PC-3 (cell line): ENCODE measurements around the gene SPPL2B. TPM values are rescaled to one million over a fixed set of nuclear protein-coding genes. Genes with fewer than 3 reads are reported as not detected.

Experiments used
- ATAC-seq: fragments of 200-7000 bp; cut with Tn5 transposase; 2 replicates; pipeline ENCODE4 v1.9.1; 2020; ENCODE audit warnings: mild to moderate bottlenecking, moderate library complexity
- BruUV-seq: library from RNA; stranded (reverse); fragments of 400-500 nt; replicated peaks from 2 replicates; lab custom pipeline; 2021; lab: Mats Ljungman, UMichigan
- CTCF ChIA-PET: fragments of 300-600 bp; sonication (Branson Sonifier 250); formaldehyde crosslinking; loops from one replicate; lab custom pipeline; 2022; ENCODE audit warnings: antibody characterized with exemption; lab: Charles Lee
- POLR2A ChIA-PET: fragments of 300-600 bp; sonication (Branson Sonifier 250); formaldehyde crosslinking; loops from one replicate; lab custom pipeline; 2022; ENCODE audit warnings: antibody characterized with exemption; ENCODE audit not compliant: unreplicated experiment; lab: Charles Lee
- DNase-seq: peaks from one replicate; pipeline ENCODE4 v3.0.0-alpha.2; 2015
- H2AFZ ChIP-seq: fragments of 300-600 bp; sonication (generic); 2 replicates; pipeline ENCODE4 v1.6.0; 2016; ENCODE audit warnings: antibody characterized with exemption, low read length
- H3F3A ChIP-seq: fragments of 300-600 bp; sonication (generic); one replicate; pipeline ENCODE4 v1.6.0; 2017; ENCODE audit warnings: antibody characterized with exemption, low read length, control low read depth, mild to moderate bottlenecking; ENCODE audit not compliant: unreplicated experiment
- H3K27ac ChIP-seq: fragments of 300-600 bp; sonication (generic); 2 replicates; pipeline ENCODE4 v1.5.1; 2016; ENCODE audit warnings: mild to moderate bottlenecking, low read length
- H3K27me3 ChIP-seq: fragments of 300-600 bp; sonication (generic); 2 replicates; pipeline ENCODE4 v1.6.1; 2016; ENCODE audit warnings: low read length, mixed read lengths
- H3K36me3 ChIP-seq: fragments of 300-600 bp; sonication (generic); 2 replicates; pipeline ENCODE4 v1.6.1; 2016; ENCODE audit warnings: low read depth, mixed run types, low read length, mixed read lengths
- H3K4me1 ChIP-seq: fragments of 300-600 bp; sonication (generic); 2 replicates; pipeline ENCODE4 v1.5.1; 2016; ENCODE audit warnings: low read length; ENCODE audit not compliant: insufficient read depth
- H3K4me2 ChIP-seq: fragments of 300-600 bp; sonication (generic); 2 replicates; pipeline ENCODE4 v1.6.0; 2016; ENCODE audit warnings: low read length
- H3K4me3 ChIP-seq: fragments of 300-600 bp; sonication (generic); 2 replicates; pipeline ENCODE4 v1.5.1; 2016; ENCODE audit warnings: mild to moderate bottlenecking, low read length, mixed read lengths
- H3K79me2 ChIP-seq: fragments of 300-600 bp; sonication (generic); 2 replicates; pipeline ENCODE4 v1.6.1; 2017; ENCODE audit warnings: low read length, mixed read lengths
- H3K9ac ChIP-seq: fragments of 300-600 bp; sonication (generic); 2 replicates; pipeline ENCODE4 v1.6.0; 2016; ENCODE audit warnings: mild to moderate bottlenecking, low read length
- H3K9me2 ChIP-seq: fragments of 300-600 bp; sonication (generic); replicated peaks from 2 replicates; pipeline ENCODE4 v1.6.1; 2016; ENCODE audit warnings: mixed run types, low read length, mixed read lengths
- H3K9me3 ChIP-seq: fragments of 300-600 bp; sonication (generic); 2 replicates; pipeline ENCODE4 v1.6.1; 2016; ENCODE audit warnings: low read length, mixed read lengths
- H4K20me1 ChIP-seq: fragments of 300-600 bp; sonication (generic); 2 replicates; pipeline ENCODE4 v1.6.1; 2016; ENCODE audit warnings: low read length, mixed read lengths
- CTCF ChIP-seq: fragments of 300-600 bp; sonication (generic); conservative IDR thresholded peaks from 2 replicates; pipeline ENCODE4 v1.5.1; 2017; ENCODE audit warnings: antibody characterized with exemption, low read depth, mild to moderate bottlenecking, low read length
- EZH2 ChIP-seq: fragments of 300-600 bp; sonication (generic); IDR thresholded peaks from one replicate; pipeline ENCODE4 v1.6.1; 2017; ENCODE audit warnings: antibody characterized with exemption, mild to moderate bottlenecking, low read length; ENCODE audit not compliant: unreplicated experiment
- EZH2phosphoT487 ChIP-seq: fragments of 300-600 bp; sonication (generic); IDR thresholded peaks from 2 replicates; pipeline ENCODE4 v1.6.1; 2018; ENCODE audit warnings: mild to moderate bottlenecking, antibody characterized with exemption, low read length, borderline replicate concordance
- intact Hi-C: fragments of 100-400 bp; cut with micrococcal nuclease; formaldehyde crosslinking; loops from 2 replicates; pipeline ENCODE4 v1.9.0; 2023
- total RNA-seq: library from RNA; depleted of rRNA; stranded (reverse); fragments of >200 nt; gene quantifications from 2 replicates; pipeline ENCODE4 v1.2.3, GENCODE V29; 2014

SPPL2B gene
- total RNA-seq, 1 experiment from 2014 or later: 28.6 TPM

GRCh38 chr19:2350656-2351055, 22.2 kb downstream of the SPPL2B start:
- Histone ChIP-seq H3K79me2 (no peaks in the 10 kb centered on the region), H3K9me3 (no peaks in the 10 kb centered on the region), H3K27ac (no peak overlapping the region), H4K20me1 (no peaks in the 10 kb centered on the region), H3K4me1 (no peaks in the 10 kb centered on the region), H3K36me3 (no peaks in the 10 kb centered on the region), H3K9ac (no peak overlapping the region), H2AFZ (no peak overlapping the region), H3F3A (no peaks in the 10 kb centered on the region), H3K4me3 (no peak overlapping the region), H3K27me3 (no peaks in the 10 kb centered on the region), H3K4me2 (no peak overlapping the region), H3K9me2 (no peaks in the 10 kb centered on the region)
- ChIA-PET CTCF (no interaction called here), POLR2A (interaction anchor here (0.7 kb wide), 1 partner anchor 21 kb away, joined by 3 read pairs; no protein-coding TSS in a partner anchor)
- DNase-seq: no peak
- BruUV-seq: no TSS peak
- TF ChIP-seq CTCF: no peak
- TF ChIP-seq EZH2phosphoT487: no peak
- no peak for TF ChIP-seq EZH2
- no peak for ATAC-seq
- intact Hi-C loops: no loop called here

- no peak overlapping the region for H3K4me2 ChIP-seq
- H4K20me1 ChIP-seq: no peaks in the 10 kb centered on the region
- no peaks in the 10 kb centered on the region for H3K9me3 ChIP-seq
- DNase-seq: no peak
- no peaks in the 10 kb centered on the region for H3K27me3 ChIP-seq
- no peak overlapping the region for H3K4me3 ChIP-seq
- no peak overlapping the region for H3K27ac ChIP-seq
- no peak overlapping the region for H2AFZ ChIP-seq
- TF ChIP-seq EZH2phosphoT487 (no peak), EZH2 (no peak), CTCF (no peak)
- H3K79me2 ChIP-seq: no peaks in the 10 kb centered on the region
- POLR2A ChIA-PET: no interaction called here
- intact Hi-C loops: no loop called here
- H3K4me1 ChIP-seq: no peaks in the 10 kb centered on the region
- BruUV-seq: no TSS peak
- no peak overlapping the region for H3K9ac ChIP-seq
- no peak for ATAC-seq
- no peaks in the 10 kb centered on the region for H3K9me2 ChIP-seq
- no peaks in the 10 kb centered on the region for H3F3A ChIP-seq
- CTCF ChIA-PET: no interaction called here
- H3K36me3 ChIP-seq: no peaks in the 10 kb centered on the region
Observed at GRCh38 chr19:2351591-2351990, 23.1 kb downstream of the SPPL2B start.

- H3K9me3 ChIP-seq: no peaks in the 10 kb centered on the region
- ATAC-seq: no peak
- BruUV-seq: no TSS peak
- no peak overlapping the region for H3K4me3 ChIP-seq
- no peaks in the 10 kb centered on the region for H4K20me1 ChIP-seq
- no peak for TF ChIP-seq EZH2
- TF ChIP-seq CTCF: no peak
- TF ChIP-seq EZH2phosphoT487: no peak
- H3K4me1 ChIP-seq: no peaks in the 10 kb centered on the region
- H3K27me3 ChIP-seq: no peaks in the 10 kb centered on the region
- no peak overlapping the region for H2AFZ ChIP-seq
- no peaks in the 10 kb centered on the region for H3K9me2 ChIP-seq
- no peak for DNase-seq
- H3F3A ChIP-seq: no peaks in the 10 kb centered on the region
- H3K27ac ChIP-seq: no peak overlapping the region
- H3K9ac ChIP-seq: no peak overlapping the region
- ChIA-PET POLR2A (no interaction called here), CTCF (no interaction called here)
- H3K4me2 ChIP-seq: no peak overlapping the region
- no peaks in the 10 kb centered on the region for H3K36me3 ChIP-seq
- intact Hi-C loops: no loop called here
- H3K79me2 ChIP-seq: no peaks in the 10 kb centered on the region
Observed at GRCh38 chr19:2352121-2352520, 23.6 kb downstream of the SPPL2B start.
